AG09319 (cell line): ENCODE data around the gene RAE1.

Experiments
- DNase-seq: peaks from one replicate; pipeline ENCODE4 v3.0.0-alpha.2; 2010; ENCODE audit warnings: low read depth; ENCODE audit errors: extremely low read depth
- TF ChIP-seq, protein P1 (sequence below): IDR thresholded peaks from 2 replicates; pipeline ENCODE4 v1.5.1; 2011; ENCODE audit warnings: low read depth, mild to moderate bottlenecking, inconsistent platforms, low read length, moderate library complexity

Gene RAE1

DNA sequence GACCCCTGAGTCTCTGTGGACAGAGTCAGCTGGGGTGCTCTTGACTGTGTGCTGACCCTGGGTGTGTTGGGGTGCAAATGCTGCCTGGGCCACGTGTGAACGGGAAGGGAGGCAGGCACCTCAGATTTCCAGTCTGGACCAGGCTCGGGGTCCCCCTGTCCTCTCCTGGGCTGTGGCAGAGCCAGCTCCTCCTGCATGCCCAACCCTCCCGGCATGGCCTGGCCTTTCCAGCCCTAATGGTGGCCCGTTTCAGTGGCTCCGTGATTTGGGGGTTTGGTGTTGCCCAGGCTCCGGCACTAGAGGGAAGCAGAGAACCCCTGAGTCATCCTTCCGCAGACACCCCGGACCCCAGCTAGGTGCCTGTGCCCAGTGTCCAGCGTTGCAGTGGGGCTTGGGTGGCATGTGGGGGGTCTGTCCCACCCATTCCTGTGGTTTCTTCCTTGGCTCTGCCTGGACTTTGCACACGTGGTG is 49.2 kb downstream of the RAE1 start:
- TF ChIP-seq, protein P1, sequence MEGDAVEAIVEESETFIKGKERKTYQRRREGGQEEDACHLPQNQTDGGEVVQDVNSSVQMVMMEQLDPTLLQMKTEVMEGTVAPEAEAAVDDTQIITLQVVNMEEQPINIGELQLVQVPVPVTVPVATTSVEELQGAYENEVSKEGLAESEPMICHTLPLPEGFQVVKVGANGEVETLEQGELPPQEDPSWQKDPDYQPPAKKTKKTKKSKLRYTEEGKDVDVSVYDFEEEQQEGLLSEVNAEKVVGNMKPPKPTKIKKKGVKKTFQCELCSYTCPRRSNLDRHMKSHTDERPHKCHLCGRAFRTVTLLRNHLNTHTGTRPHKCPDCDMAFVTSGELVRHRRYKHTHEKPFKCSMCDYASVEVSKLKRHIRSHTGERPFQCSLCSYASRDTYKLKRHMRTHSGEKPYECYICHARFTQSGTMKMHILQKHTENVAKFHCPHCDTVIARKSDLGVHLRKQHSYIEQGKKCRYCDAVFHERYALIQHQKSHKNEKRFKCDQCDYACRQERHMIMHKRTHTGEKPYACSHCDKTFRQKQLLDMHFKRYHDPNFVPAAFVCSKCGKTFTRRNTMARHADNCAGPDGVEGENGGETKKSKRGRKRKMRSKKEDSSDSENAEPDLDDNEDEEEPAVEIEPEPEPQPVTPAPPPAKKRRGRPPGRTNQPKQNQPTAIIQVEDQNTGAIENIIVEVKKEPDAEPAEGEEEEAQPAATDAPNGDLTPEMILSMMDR: no peak
- no peak for DNase-seq

DNA sequence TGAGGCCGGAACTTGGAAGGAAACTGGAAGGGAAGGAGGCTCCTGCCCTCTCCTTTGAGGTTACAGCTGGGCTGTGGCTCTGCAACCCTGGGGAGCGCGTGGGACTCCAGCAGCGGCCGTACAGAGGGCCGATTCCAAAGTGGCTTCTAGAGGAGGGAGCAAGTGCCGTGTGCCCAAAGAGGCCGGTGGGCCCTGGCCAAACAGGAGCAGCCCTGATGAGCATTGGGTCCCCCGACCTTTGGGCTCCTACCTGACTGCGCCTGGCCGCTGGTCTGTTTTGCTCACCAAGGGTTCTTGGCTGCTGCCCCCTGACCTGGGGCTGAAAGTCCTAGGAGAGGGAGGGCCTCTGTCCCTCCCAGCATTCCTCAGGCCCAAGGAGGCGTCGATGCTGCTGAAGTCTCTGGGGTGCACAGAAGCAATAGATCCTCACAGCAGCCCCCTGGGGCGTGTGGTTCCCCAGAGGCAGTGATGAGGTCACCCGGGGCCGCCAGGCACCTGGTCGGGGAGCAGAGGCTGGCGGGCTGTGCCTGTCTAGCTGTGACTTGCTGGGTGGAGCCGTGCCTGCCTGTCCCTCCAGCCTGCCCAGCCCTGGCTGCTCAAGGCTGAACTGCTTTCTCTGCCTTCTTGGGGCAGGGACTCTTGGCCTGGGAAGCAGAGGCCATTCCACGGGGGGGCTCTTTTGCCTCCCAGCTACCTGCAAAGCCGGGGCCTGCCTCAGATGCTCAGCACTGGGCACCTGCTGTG is 49.9 kb downstream of the RAE1 start:
- DNase-seq: no peak
- TF ChIP-seq, protein P1: no peak

DNA sequence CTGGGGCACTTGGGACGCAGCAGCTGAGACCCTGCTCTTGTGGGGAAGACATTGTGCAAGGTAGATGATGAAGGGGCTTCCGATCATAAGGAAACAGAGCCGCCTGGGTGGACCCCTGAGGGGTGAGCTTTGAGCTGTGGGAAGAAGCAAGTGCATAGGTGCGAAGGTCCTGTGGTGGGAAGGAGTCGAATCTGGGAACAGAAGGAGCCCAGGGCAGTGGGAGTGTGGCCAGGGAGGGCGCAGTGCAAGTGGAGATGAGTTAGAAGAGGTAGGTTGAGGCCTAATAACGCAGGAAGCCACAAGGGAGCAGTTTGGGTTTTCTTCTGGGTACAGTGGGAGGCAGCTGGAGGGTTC is 50.5 kb downstream of the RAE1 start:
- DNase-seq: no peak
- TF ChIP-seq, protein P1: no peak

DNA sequence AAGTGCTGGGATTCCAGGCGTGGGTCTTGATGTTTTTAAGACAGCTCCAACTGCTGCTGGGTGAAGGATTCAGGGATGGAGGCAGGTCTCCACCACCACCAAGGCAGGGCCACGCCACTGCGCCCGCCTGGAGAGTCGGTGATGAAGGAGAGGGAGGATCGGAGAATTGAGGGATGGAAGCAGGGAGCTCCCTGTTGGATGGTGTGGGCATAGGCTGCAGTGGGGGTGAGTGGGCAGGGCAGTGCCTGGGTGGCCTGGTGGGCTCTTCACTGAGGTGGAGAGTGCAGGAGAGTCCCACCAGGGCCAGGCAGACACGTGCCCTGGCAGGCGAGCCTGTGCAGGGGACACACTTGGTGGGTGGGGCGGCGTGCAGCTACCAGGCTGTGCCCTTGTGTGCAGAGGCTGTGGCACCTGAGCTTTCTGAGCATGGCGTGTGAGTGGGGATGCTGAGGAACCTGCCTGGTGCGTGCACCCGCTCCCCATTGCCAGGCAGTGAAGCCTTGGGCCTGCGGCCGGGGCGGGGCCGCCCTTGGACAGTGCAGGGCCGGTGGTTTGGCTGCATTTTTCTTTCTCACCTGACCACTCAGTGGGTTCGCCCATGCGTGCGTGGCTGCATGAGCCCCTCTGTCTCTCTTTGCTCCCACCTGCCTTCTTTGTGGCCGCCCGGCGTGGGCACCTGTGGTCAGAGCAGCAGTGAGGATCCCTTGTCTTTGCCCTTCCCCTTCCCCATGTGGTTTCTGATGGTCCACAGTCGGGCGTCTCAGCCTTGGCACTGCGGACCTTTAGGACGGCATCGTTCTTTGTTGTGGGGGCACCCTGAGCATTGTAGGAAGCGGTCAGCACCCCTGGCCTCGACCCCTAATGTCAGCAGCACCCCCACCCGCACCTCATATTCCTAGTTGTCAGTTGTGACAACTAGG is 51.4 kb downstream of the RAE1 start:
- TF ChIP-seq, protein P1: no peak

DNA sequence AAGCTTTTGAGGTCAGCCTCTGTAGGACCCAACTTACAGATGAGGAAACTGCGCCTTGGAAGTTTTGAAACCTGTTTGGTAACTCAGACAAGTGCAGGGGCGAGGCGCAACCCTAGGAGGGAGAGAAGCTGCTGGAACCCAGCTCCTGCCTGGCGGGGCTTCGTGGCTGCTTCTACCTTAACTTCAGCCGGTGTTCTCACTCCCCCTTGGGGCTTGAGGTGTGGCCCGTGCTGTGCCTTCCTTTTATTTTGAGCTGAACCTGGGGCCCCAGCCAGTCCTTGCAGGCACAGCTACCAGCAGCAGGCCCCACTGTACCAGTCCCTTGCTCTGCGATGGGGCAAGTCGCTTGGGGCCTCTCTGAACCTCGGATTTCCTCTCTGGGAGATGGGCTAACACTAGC is 52.2 kb downstream of the RAE1 start:
- TF ChIP-seq, protein P1: no peak
- DNase-seq: no peak

More for the DNA sequence above, 51.4 kb downstream of the RAE1 start:
- no peak for DNase-seq

DNA sequence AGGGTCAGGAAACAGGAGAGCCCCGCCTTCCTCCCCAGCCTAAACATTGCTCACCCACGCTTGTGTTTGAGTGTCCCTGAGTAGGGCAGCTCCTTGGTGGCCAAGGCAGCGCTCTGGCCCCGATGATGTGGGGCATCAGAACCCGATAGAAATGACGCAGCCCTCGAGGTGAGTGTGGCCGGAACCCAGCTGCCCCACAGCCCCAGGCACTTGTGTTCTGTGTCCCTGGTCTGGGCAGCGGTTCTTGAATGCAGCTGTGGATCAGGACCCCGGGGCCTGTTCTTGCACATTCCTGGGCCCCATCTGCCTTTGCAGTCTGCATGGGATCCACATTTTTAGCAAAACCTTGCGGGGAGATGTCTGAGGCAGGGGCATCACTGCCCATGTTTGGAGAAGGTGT is 53.0 kb downstream of the RAE1 start:
- TF ChIP-seq, protein P1: no peak
- DNase-seq: no peak
